ENCODE measurements around the gene LMF1.

LMF1 gene

GRCh38 chr16:1005286-1005685 lies 34.5 kb upstream of the LMF1 start:
- TF ChIP-seq CTCF (IDR thresholded peaks at IDR 0.05; ENCODE audit: low read depth, low read length): no peak
- Histone ChIP-seq H3K36me3 (no peaks in the 10 kb centered on the region), H3K27me3 (peaks cover 21% of the 10 kb centered on the region), H3K4me3 (ENCODE audit: low read depth, low read length) (no peak overlapping the region), H3K4me1 (peaks cover 3% of the 10 kb centered on the region; the same call in 1 of the 2 replicates), H3K9me3 (no peaks in the 10 kb centered on the region)
- DNase-seq: no peak

- H3K4me3 ChIP-seq (ENCODE audit: low read depth, low read length): no peak overlapping the region
- no peak for TF ChIP-seq CTCF (IDR thresholded peaks at IDR 0.05; ENCODE audit: low read depth, low read length)
- H3K27me3 ChIP-seq: peaks cover 21% of the 10 kb centered on the region
- H3K4me1 ChIP-seq: peaks cover 3% of the 10 kb centered on the region; the same call in 1 of the 2 replicates
- H3K36me3 ChIP-seq: no peaks in the 10 kb centered on the region
- no peak for DNase-seq
- no peaks in the 10 kb centered on the region for H3K9me3 ChIP-seq
Observed at GRCh38 chr16:1003391-1004347, 32.9 kb upstream of the LMF1 start.

GRCh38 chr16:1002399-1003166 lies 31.8 kb upstream of the LMF1 start:
- H3K4me1 ChIP-seq: peaks cover 3% of the 10 kb centered on the region; the same call in 1 of the 2 replicates
- H3K36me3 ChIP-seq: no peaks in the 10 kb centered on the region
- DNase-seq: peak; percentile 51
- H3K27me3 ChIP-seq: peaks cover 27% of the 10 kb centered on the region
- no peaks in the 10 kb centered on the region for H3K9me3 ChIP-seq
- H3K4me3 ChIP-seq (ENCODE audit: low read depth, low read length): no peak overlapping the region
- no peak for TF ChIP-seq CTCF (IDR thresholded peaks at IDR 0.05; ENCODE audit: low read depth, low read length)

GRCh38 chr16:1001096-1001495 lies 30.3 kb upstream of the LMF1 start:
- Histone ChIP-seq H3K36me3 (no peaks in the 10 kb centered on the region), H3K9me3 (no peaks in the 10 kb centered on the region; the same call in 1 of the 2 replicates), H3K4me3 (ENCODE audit: low read depth, low read length) (no peak overlapping the region), H3K27me3 (peaks cover 41% of the 10 kb centered on the region), H3K4me1 (peaks cover 3% of the 10 kb centered on the region; the same call in 1 of the 2 replicates)
- no peak for DNase-seq
- no peak for TF ChIP-seq CTCF (IDR thresholded peaks at IDR 0.05; ENCODE audit: low read depth, low read length)

- Histone ChIP-seq H3K27me3 (peaks cover 44% of the 10 kb centered on the region), H3K36me3 (no peaks in the 10 kb centered on the region), H3K9me3 (peaks cover 2% of the 10 kb centered on the region), H3K4me3 (ENCODE audit: low read depth, low read length) (no peak overlapping the region), H3K4me1 (peaks cover 3% of the 10 kb centered on the region; the same call in 1 of the 2 replicates)
- TF ChIP-seq CTCF (IDR thresholded peaks at IDR 0.05; ENCODE audit: low read depth, low read length): no peak
- no peak for DNase-seq
Observed at GRCh38 chr16:1000608-1001007, 29.8 kb upstream of the LMF1 start.
